T-helper 1 cell treated with Interleukin-12 subunit alpha and Interleukin-12 subunit beta and Interleukin-4 antibody, amounts not matched to agents 30 ng/mL and 1 ng/mL, for 36 hours (primary cell): Measurements from ENCODE around the gene NBPF3. TPM values are rescaled to one million over a fixed set of nuclear protein-coding genes. Genes with fewer than 3 reads are reported as not detected.
"Not testable (repeated sequence)": the region's sequence is repeated elsewhere in the genome, so short reads cannot be mapped to it uniquely, and the experiment has no call there.

Source experiments
- intact Hi-C: fragments of 100-400 bp; cut with micrococcal nuclease; formaldehyde crosslinking; loops from one replicate; pipeline ENCODE4 v1.15.1; 2024
- total RNA-seq: library from RNA; stranded (reverse); gene quantifications from 2 replicates; pipeline ENCODE4 v1.2.3, GENCODE V29; 2022

Gene NBPF3
- total RNA-seq, 1 donor from 2014 or later, result 5.5 TPM

DNA sequence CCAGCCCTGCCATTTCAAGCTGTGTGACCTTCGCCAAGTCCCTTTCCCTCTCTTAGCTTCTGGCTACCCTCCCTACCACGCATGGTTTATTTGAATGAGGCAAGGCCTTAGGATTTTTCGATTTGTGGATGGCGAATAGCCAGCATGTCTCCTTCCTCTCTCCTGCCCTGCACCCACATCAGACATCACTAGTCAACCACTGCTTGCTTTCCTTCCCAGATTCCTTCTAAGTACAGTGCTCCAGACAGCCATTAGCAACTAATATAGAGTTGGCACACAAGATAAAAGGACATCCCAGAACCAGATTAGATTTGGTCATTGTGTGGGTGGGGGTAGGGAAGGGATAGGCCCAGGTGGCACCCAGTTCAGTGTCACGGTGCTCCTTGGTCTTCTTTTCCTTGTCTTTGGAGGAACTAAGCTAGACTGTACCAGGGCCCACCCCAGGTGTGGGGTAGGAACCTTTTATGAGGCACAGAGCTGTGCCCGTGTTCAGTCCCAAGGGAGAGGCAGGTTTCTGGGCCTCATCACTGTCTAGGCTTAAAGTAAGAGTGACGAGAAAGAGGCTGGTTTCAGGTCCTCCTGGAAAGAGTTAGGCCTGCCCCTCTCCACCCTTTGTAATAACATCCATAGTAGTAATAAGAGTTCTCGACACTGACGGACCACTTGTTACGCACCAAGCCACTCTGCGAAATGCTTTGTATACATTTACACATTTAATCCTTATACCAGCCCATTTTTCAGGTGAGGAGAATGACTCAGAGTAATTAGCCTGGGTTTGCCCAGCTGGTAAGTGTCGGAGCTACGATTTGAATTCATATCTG lies 77.9 kb downstream of the NBPF3 start:
- intact Hi-C loops, result no loop called here

DNA sequence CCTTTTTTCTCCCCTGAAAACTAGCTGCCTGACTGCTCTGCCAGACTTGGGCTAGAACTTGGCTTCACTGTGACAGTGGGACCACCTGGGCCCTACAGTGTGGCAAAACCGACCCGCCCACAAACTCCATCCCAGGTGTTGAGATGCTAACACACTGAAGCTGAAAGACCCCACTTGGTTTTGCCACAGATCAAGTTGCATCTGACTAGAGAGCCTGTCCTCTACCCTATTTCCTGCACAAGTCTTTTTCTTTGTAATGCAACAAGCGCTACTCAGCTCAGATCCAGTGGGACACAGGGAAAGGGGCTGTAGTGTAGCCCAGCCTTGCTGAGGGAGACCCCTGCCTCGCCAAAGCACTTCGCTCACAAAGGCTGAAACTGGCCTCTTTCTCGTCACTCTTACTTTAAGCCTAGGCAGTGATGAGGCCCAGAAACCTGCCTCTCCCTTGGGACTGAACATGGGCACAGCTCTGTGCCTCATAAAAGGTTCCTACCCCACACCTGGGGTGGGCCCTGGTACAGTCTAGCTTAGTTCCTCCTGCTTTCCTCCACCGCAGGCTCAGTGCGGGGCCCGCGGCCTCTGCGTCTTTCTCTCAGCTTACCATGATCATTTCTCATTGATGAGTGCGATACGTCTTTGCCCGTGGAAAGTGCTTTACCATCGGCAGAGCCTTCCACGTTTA lies 79.0 kb downstream of the NBPF3 start:
- intact Hi-C loops, result no loop called here

GRCh38 chr1:21519486-21520070 lies 79.6 kb downstream of the NBPF3 start:
- intact Hi-C loops, result not testable (repeated sequence)

- intact Hi-C loops, result no loop called here
Measured at GRCh38 chr1:21520899-21521716, 81.2 kb downstream of the NBPF3 start.

DNA sequence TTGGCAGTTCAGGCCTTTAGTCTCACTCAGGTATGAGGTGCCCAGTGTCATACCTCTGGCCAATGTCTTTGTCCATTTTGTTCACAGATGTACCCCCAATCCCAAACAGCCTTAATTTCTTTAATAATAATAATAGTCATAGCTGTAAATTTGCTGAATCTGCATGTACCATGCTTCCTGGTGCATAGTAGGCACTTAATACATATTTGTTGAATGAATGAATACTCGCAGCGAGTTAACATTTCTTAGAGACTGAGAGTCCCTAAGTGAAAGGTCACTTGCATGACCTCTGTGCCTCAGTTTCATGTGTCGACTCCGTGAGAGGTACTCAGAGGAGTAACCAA lies 81.8 kb downstream of the NBPF3 start:
- intact Hi-C loops, result no loop called here

DNA sequence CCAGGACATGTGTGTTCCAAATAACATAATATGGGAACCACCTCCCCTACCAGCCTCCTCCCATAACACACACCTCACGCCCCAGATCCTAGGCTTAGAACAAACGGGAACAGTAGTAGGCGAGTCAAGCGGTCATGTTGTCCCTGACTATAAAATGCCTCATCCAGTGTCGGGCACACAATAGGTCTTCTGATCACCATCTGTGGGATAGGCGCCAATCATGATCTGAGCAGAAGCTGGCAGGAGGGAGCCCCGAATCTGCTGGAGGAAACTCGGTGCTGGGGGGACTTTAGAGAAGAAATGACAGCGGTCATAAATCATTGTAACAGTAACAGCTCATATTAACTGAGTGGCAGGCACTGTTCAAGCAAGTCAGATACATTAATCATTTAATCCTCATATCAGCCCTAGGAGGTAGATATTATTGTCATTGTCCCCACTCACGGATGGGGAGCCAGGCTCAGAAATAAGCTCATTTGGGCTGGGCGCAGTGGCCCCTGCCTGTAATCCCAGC lies 82.6 kb downstream of the NBPF3 start:
- intact Hi-C loops, result no loop called here

DNA sequence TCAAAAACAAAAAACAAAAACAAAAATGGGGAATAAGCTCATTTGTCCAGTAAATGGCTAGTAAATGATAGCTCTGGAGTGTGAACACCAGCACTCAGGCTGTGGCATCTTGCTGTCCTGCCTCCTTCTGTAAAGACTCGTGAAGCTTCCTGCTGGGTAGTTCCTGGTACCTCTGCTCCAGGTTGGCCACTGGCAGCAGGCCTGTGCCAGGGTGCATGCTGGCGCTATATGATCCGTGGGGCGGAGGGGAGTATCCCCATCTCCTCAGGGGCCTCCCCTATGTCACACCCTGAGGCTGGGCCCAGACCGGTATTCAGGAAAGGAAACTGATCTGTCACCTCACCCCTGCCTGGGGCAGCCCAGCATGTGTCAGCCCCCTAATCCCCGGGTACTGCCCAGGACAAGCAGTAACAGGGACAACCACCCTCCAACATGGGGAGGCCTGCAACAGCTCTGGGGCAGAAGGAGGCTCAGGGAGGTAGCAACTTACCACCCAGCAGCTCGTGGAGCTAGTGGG lies 83.4 kb downstream of the NBPF3 start:
- intact Hi-C loops, result no loop called here

DNA sequence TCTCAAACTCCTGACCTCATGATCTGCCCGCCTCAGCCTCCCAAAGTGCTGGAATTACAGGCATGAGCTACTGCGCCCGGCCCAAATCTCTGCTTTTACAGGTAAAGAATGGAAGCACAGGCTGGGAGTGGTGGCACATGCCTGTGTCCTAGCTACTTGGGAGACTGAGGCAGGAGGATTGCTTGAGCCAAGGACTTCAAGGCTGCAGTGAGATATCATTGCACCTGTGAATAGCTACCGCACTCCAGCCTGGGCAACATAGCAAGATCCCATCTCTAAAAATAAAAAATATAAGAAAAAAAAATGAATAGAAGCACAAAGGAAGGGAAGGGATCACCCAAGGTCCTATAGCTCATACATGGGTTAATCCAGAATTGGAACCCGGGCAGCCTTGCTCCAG lies 84.3 kb downstream of the NBPF3 start:
- intact Hi-C loops, result no loop called here

DNA sequence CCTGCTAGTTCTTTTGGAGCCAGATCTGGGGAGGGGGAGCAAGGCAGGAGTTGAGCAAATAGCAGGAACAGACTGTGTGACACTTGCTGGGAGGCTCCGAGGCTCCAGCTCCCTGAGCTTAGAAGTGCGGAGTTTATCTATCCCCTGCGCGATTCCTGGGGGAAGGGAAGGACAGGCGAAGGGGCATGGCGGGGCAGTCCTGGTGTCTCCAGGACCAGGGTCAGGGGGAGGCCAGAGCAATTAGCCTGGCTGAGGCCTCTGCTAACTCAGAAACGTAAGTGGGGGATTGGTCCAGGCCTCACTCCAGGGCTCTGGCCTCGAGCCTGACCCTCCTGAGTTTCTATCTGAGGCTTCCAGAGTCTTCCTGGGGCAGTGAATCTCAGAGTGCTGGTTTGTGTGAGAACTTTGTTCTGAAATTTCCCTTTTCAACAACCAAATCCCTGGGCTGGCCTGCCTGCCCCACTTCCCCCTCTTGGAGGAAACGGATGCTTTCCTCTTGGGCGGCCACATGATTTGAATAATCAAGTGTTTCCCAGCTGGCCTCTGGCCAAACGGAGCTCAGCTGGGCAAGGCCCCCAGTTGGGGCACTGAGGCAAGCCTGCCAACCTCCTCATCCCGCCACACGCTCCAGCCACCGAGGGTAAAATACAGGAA lies 84.9 kb downstream of the NBPF3 start:
- intact Hi-C loops, result no loop called here

DNA sequence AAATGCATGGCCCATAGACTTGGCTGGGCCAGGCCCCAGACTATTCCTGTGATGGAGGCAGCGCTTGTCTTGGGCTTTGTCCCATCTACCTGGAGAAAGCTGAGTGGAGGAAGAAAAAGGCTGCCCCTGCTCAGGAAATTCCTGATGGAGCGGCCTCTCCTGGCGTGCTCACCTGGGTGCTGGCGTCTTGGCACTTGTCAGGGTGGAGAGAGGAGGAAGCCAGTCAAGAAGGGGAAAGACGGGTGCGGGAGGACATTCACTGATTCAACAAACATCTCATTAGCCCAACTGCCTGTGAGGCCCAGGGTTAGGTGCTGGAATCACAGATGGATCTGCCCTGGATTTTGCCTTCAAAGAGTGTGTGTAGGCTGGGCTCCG lies 85.4 kb downstream of the NBPF3 start:
- intact Hi-C loops, result no loop called here

GRCh38 chr1:21526441-21526840 lies 86.5 kb downstream of the NBPF3 start:
- intact Hi-C loops, result no loop called here

- intact Hi-C loops, result no loop called here
Measured at GRCh38 chr1:21530368-21531016, 90.6 kb downstream of the NBPF3 start.

- intact Hi-C loops, result no loop called here
Measured at GRCh38 chr1:21531241-21531640, 91.3 kb downstream of the NBPF3 start.

DNA sequence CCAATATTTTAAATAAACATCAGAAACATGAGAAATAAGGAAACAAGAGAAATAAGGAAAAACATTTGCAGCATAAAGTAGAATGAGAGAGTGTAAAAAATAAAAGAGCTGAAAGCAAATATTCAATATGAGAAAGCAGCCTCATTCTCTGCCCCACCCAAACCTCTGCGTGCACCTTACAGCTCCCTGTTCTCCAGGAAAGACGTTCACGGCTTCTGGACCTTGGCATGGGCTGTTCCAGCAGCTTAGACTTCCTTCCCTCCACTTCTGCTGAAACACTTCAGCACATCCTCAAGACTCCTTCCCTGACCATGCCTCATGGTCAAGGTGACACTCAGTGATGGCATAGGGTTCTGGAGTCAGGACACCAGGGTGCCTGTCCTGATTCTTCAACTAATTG lies 92.6 kb downstream of the NBPF3 start:
- intact Hi-C loops, result no loop called here

GRCh38 chr1:21532992-21533534 lies 93.1 kb downstream of the NBPF3 start:
- intact Hi-C loops, result no loop called here

DNA sequence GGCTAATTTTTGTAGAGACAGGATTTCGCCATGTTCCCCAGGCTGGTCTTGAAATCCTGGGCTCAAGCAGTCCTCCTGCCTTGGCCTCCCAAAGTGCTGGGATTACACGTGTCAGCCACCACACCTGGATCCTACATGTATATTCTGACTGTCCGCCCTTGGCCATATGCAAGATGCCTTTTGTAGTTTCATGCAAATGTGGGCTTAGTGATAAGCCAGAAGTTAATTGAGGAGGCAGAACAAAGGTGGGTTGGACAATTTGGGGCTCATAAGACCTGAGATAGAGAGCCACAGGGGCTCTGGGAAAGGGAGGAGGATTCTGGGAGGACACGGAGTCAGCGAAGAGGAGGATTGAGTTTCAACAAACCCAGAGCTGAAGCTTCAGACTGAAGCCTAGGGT lies 94.2 kb downstream of the NBPF3 start:
- intact Hi-C loops, result loop anchor here (1.0 kb wide), 1 partner anchor 302 kb away; no protein-coding TSS in a partner anchor
